GM12878 (cell line): ENCODE data around the gene TP53I3. TPM values are rescaled to one million over a fixed set of nuclear protein-coding genes. Genes with fewer than 3 reads are reported as not detected.

Experiments
- BCLAF1 ChIP-seq: fragments of 450-650 bp; IDR thresholded peaks from 2 replicates; pipeline ENCODE4 v1.6.1; 2017; ENCODE audit warnings: antibody characterized with exemption, mild to moderate bottlenecking, moderate library complexity
- CBX5 ChIP-seq: sonication (generic); IDR thresholded peaks from 2 replicates; pipeline ENCODE4 v1.6.1; 2016; ENCODE audit warnings: low read depth, moderate library complexity, mild to moderate bottlenecking, inconsistent platforms
- CEBPB ChIP-seq, 2 experiments: fragments of 150-350 bp in 1 of 2; IDR thresholded peaks; 2 replicates each; pipeline ENCODE4 v1.6.1; 2012 to 2014; ENCODE audit warnings: low read depth in 2 of 2, low read length in 2 of 2, borderline replicate concordance in 1 of 2, inconsistent platforms in 1 of 2
- HDGF ChIP-seq: fragments of 450-650 bp; IDR thresholded peaks from 2 replicates; pipeline ENCODE4 v1.6.1; 2016; ENCODE audit warnings: antibody characterized with exemption
- MLLT1 ChIP-seq: fragments of 450-650 bp; IDR thresholded peaks from 2 replicates; pipeline ENCODE4 v1.6.1; 2016; ENCODE audit warnings: mild to moderate bottlenecking
- MXI1 ChIP-seq: fragments of 150-350 bp; IDR thresholded peaks from 2 replicates; pipeline ENCODE4 v1.6.1; 2011; ENCODE audit warnings: low read depth, mild to moderate bottlenecking, inconsistent platforms, low read length, improper control_type of control experiment
- NR2C2 ChIP-seq: IDR thresholded peaks from 2 replicates; pipeline ENCODE4 v1.6.1; 2011; ENCODE audit warnings: borderline replicate concordance, low read depth; ENCODE audit not compliant: control insufficient read depth, insufficient read length
- PRDM15 ChIP-seq: fragments of 450-650 bp; formaldehyde crosslinking; IDR thresholded peaks from 2 replicates; pipeline ENCODE4 v1.4.0; 2020; ENCODE audit warnings: mild to moderate bottlenecking, moderate library complexity
- SMAD5 ChIP-seq: IDR thresholded peaks from 2 replicates; pipeline ENCODE4 v1.6.1; 2016; ENCODE audit warnings: antibody characterized with exemption, low read depth
- ZSCAN29 ChIP-seq: fragments of 450-650 bp; IDR thresholded peaks from 2 replicates; pipeline ENCODE4 v1.6.1; 2017; ENCODE audit warnings: mild to moderate bottlenecking, moderate library complexity
- polyA plus RNA-seq, 11 experiments: library from polyadenylated mRNA; depleted of rRNA in 4 of 11; unstranded in 6 of 11; stranded (reverse) in 5 of 11; fragments of >200 nt; fragmentation: Nextera tagmentation in 4 of 11; fragmentation: Illumina TruSeq in 1 of 11; extraction: Ambion mirVana in 4 of 11; extraction: Trizol in 1 of 11; gene quantifications; 1 replicate in 1 of 11; 2 replicates in 10 of 11; pipeline versions ENCODE4 v1.2.1 to v1.2.3, GENCODE V29; 2011 to 2016; ENCODE audit warnings: inconsistent platforms in 2 of 11, missing spikeins in 2 of 11, low read depth in 1 of 11
- total RNA-seq, 4 experiments: library from RNA; depleted of rRNA in 3 of 4; stranded (reverse); fragments of >200 nt in 3 of 4; fragmentation: Illumina TruSeq in 1 of 4; extraction: Trizol in 1 of 4; gene quantifications; 2 replicates each; pipeline versions ENCODE4 v1.2.1 to v1.2.3, GENCODE V29; 2013 to 2021
- TF ChIP-seq, protein P1 (sequence below): fragments of 150-350 bp; IDR thresholded peaks from 2 replicates; pipeline ENCODE4 v1.6.1; 2016; ENCODE audit warnings: low read depth, low read length
- TF ChIP-seq, protein P2 (sequence below): fragments of 450-650 bp; IDR thresholded peaks from 2 replicates; pipeline ENCODE4 v1.6.1; 2017; ENCODE audit warnings: mild to moderate bottlenecking, moderate library complexity

TP53I3 gene
- total and polyA plus RNA-seq, 10 of the 15 experiments (the other 5 are each of a cell fraction or from before 2014, with no cell fraction given): 1.4 to 57.4 (median 11.6) TPM

DNA sequence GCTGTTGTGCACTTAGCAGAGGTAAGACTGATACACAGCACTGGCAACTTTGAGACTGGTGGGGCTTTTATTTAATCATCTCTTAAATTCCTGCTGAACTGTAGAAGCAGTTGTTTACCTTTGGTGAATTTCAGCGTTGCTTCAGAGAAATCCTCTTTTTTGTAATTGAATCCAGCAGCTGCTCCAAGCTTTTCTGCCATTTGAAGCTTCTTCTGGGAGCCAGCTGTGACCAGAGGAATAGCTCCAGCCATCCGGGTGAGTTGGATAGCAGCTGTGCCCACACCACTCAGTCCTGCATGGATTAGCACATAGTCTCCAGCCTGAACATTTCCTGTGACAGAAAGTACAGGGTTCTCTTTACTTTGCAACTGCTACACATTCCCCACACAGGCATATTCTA lies 3.9 kb downstream of the TP53I3 start (continued):
- TF ChIP-seq, protein P1, sequence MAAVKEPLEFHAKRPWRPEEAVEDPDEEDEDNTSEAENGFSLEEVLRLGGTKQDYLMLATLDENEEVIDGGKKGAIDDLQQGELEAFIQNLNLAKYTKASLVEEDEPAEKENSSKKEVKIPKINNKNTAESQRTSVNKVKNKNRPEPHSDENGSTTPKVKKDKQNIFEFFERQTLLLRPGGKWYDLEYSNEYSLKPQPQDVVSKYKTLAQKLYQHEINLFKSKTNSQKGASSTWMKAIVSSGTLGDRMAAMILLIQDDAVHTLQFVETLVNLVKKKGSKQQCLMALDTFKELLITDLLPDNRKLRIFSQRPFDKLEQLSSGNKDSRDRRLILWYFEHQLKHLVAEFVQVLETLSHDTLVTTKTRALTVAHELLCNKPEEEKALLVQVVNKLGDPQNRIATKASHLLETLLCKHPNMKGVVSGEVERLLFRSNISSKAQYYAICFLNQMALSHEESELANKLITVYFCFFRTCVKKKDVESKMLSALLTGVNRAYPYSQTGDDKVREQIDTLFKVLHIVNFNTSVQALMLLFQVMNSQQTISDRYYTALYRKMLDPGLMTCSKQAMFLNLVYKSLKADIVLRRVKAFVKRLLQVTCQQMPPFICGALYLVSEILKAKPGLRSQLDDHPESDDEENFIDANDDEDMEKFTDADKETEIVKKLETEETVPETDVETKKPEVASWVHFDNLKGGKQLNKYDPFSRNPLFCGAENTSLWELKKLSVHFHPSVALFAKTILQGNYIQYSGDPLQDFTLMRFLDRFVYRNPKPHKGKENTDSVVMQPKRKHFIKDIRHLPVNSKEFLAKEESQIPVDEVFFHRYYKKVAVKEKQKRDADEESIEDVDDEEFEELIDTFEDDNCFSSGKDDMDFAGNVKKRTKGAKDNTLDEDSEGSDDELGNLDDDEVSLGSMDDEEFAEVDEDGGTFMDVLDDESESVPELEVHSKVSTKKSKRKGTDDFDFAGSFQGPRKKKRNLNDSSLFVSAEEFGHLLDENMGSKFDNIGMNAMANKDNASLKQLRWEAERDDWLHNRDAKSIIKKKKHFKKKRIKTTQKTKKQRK: no peak
- TF ChIP-seq PRDM15 (CRISPR knock-in tag): no peak
- TF ChIP-seq MLLT1: no peak
- TF ChIP-seq MXI1: no peak
- no peak for TF ChIP-seq CBX5
- TF ChIP-seq NR2C2: no peak
- TF ChIP-seq BCLAF1: no peak
- TF ChIP-seq HDGF: no peak
- no peak for TF ChIP-seq CEBPB (IDR thresholded peaks at IDR 0.05; ENCODE audit: borderline replicate concordance in 1 of 2, low read depth in 2 of 2, low read length in 2 of 2)
- no peak for TF ChIP-seq SMAD5
- TF ChIP-seq ZSCAN29: no peak
- TF ChIP-seq, protein P2, sequence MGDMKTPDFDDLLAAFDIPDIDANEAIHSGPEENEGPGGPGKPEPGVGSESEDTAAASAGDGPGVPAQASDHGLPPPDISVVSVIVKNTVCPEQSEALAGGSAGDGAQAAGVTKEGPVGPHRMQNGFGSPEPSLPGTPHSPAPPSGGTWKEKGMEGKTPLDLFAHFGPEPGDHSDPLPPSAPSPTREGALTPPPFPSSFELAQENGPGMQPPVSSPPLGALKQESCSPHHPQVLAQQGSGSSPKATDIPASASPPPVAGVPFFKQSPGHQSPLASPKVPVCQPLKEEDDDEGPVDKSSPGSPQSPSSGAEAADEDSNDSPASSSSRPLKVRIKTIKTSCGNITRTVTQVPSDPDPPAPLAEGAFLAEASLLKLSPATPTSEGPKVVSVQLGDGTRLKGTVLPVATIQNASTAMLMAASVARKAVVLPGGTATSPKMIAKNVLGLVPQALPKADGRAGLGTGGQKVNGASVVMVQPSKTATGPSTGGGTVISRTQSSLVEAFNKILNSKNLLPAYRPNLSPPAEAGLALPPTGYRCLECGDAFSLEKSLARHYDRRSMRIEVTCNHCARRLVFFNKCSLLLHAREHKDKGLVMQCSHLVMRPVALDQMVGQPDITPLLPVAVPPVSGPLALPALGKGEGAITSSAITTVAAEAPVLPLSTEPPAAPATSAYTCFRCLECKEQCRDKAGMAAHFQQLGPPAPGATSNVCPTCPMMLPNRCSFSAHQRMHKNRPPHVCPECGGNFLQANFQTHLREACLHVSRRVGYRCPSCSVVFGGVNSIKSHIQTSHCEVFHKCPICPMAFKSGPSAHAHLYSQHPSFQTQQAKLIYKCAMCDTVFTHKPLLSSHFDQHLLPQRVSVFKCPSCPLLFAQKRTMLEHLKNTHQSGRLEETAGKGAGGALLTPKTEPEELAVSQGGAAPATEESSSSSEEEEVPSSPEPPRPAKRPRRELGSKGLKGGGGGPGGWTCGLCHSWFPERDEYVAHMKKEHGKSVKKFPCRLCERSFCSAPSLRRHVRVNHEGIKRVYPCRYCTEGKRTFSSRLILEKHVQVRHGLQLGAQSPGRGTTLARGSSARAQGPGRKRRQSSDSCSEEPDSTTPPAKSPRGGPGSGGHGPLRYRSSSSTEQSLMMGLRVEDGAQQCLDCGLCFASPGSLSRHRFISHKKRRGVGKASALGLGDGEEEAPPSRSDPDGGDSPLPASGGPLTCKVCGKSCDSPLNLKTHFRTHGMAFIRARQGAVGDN: no peak
- TF ChIP-seq, all 136 proteins: peak for 0
